Keratinocyte (primary cell): Measurements from ENCODE around the gene TARM1. TPM values are rescaled to one million over a fixed set of nuclear protein-coding genes. Genes with fewer than 3 reads are reported as not detected.

Source experiments
- DNase-seq: peaks from one replicate; pipeline ENCODE4 v3.0.0-alpha.2; 2011; ENCODE audit warnings: low read depth, missing footprints, low spot score
- FAIRE-seq: peaks from 2 replicates; lab custom pipeline; 2011; peaks lifted over from hg19 to GRCh38; lab: Jason Lieb, UNC
- H2AFZ ChIP-seq: 2 replicates; pipeline ENCODE4 v1.6.0; 2012; ENCODE audit warnings: low read length, control low read depth, inconsistent platforms; ENCODE audit not compliant: control insufficient read depth
- H3K27ac ChIP-seq: 2 replicates; pipeline ENCODE4 v1.5.1; 2011; ENCODE audit warnings: low read length; ENCODE audit not compliant: control insufficient read depth, insufficient read depth
- H3K27me3 ChIP-seq: 3 replicates; pipeline ENCODE4 v1.6.0; 2011; ENCODE audit warnings: low read length; ENCODE audit not compliant: control insufficient read depth, insufficient read depth; ENCODE audit errors: extremely low read depth
- H3K36me3 ChIP-seq, 2 experiments: 2 replicates in 1 of 2; 3 replicates in 1 of 2; pipeline ENCODE4 v1.5.1; 2011; ENCODE audit warnings: low read length in 2 of 2, mild to moderate bottlenecking in 1 of 2; ENCODE audit not compliant: control insufficient read depth in 2 of 2, insufficient read depth in 2 of 2; ENCODE audit errors: extremely low read depth in 1 of 2
- H3K4me1 ChIP-seq: 3 replicates; pipeline ENCODE4 v1.5.1; 2011; ENCODE audit warnings: low read length; ENCODE audit not compliant: control insufficient read depth, insufficient read depth; ENCODE audit errors: extremely low read depth
- H3K4me2 ChIP-seq: 3 replicates; pipeline ENCODE4 v1.6.0; 2011; ENCODE audit warnings: low read depth, low read length; ENCODE audit not compliant: control insufficient read depth, insufficient read depth; ENCODE audit errors: extremely low read depth
- H3K4me3 ChIP-seq, 3 experiments: fragments of 200-600 bp in 1 of 3; sonication (generic) in 1 of 3; 2 replicates in 2 of 3; 3 replicates in 1 of 3; pipeline ENCODE4 v1.5.1; 2011 to 2016; ENCODE audit warnings: low read length in 3 of 3, mild to moderate bottlenecking in 3 of 3, control low read depth in 2 of 3, inconsistent platforms in 1 of 3, low read depth in 1 of 3, mixed read lengths in 1 of 3, mixed run types in 1 of 3, moderate library complexity in 1 of 3; ENCODE audit not compliant: control insufficient read depth in 2 of 3, insufficient read depth in 2 of 3; ENCODE audit errors: extremely low read depth in 1 of 3
- H3K79me2 ChIP-seq: 2 replicates; pipeline ENCODE4 v1.6.0; 2012; ENCODE audit warnings: low read length; ENCODE audit not compliant: control insufficient read depth, insufficient read depth
- H3K9ac ChIP-seq: 3 replicates; pipeline ENCODE4 v1.6.0; 2011; ENCODE audit warnings: low read length; ENCODE audit not compliant: control insufficient read depth, insufficient read depth; ENCODE audit errors: extremely low read depth
- H3K9me1 ChIP-seq: 3 replicates; pipeline ENCODE4 v1.6.0; 2011; ENCODE audit warnings: low read length; ENCODE audit not compliant: control insufficient read depth, insufficient read depth; ENCODE audit errors: extremely low read depth
- H3K9me3 ChIP-seq: 2 replicates; pipeline ENCODE4 v1.5.1; 2012; ENCODE audit warnings: low read depth, low read length; ENCODE audit not compliant: control insufficient read depth
- H4K20me1 ChIP-seq: 3 replicates; pipeline ENCODE4 v1.6.0; 2011; ENCODE audit warnings: low read length; ENCODE audit not compliant: control insufficient read depth, insufficient read depth; ENCODE audit errors: extremely low read depth
- EZH2 ChIP-seq: IDR thresholded peaks from one replicate; pipeline ENCODE4 v1.6.1; 2012; ENCODE audit warnings: inconsistent platforms, mild to moderate bottlenecking, low read length, moderate library complexity
- dilution Hi-C: fragments of 300-500 bp; cut with MboI; formaldehyde crosslinking; loops from one replicate; pipeline ENCODE4 v1.7.0; 2020; ENCODE audit warnings: low sequenced_read_pairs; ENCODE audit not compliant: extremely low pct_ligation_motif_present
- polyA plus RNA-seq, 5 experiments: library from polyadenylated mRNA; depleted of rRNA in 3 of 5; stranded (reverse) in 3 of 5; stranded (forward) in 1 of 5; unstranded in 1 of 5; fragments of >200 nt; gene quantifications; 1 replicate in 1 of 5; 2 replicates in 3 of 5; 3 replicates in 1 of 5; pipeline versions ENCODE4 v1.2.1 to v1.2.3, GENCODE V29; 2011 to 2012; ENCODE audit warnings: missing spikeins in 2 of 5, low read depth in 1 of 5, low replicate concordance in 1 of 5
- TF ChIP-seq, protein P1 (sequence below), 3 experiments: IDR thresholded peaks in 1 of 3; conservative IDR thresholded peaks in 1 of 3; optimal IDR thresholded peaks in 1 of 3; 2 replicates in 2 of 3; 3 replicates in 1 of 3; pipeline versions ENCODE3 to v1.5.1; 2011; ENCODE audit warnings: low read length in 3 of 3, mild to moderate bottlenecking in 3 of 3, moderate library complexity in 2 of 3, control low read depth in 1 of 3, inconsistent platforms in 1 of 3; ENCODE audit not compliant: insufficient read depth in 2 of 3; ENCODE audit errors: extremely low read depth in 1 of 3

TARM1 gene
- polyA plus RNA-seq, 1 donor (not counting 4 experiments of a cell fraction or from before 2014, with no cell fraction given) = not detected

DNA sequence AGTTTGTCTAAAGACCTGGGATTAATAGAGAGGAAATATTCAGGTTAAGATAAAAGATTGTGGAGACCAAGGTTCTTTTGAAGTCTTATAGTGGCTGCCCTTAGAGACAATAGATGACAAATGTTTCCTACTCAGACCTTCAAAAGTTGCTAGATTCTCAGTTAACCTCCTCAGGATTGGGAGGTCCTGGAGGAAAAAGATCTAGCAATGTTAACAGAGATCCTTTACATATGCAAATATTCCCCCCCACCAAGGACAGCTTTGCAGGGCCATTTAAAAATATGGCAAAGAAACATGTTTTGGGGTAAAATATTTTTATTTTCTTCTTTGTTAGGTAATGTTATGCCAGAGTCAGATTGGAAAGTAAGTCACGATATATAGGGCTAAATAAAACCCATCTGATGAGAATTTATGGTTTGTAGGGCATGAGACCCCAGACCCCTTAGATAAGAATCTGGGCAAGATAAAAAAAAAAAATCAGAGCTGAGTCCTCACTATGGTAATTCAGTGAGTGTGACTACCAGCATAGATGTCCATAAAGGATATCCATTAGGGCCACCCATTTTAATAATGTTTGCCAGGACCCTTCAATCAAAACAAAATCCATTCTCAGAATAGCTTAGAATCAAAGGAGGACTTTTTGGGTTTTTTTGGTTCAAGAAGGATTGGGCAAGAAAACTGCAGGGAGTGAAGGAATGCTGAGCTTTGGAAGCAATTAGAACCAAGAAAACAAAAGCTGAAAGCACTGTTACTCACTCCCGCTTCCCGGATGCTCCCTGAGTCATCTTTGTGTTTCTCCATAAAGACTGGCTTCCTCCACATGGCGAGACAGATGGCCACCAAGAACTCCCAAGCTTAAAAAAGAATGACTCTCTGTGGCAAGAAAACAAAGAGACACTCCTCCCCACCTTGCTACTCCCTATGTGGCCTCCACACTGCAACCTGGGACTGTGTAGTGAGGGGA is 45.7 kb downstream of the TARM1 start:
- Histone ChIP-seq H3K9me1 (no peaks in the 10 kb centered on the region), H3K36me3 (no peaks in the 10 kb centered on the region), H3K27ac (no peak overlapping the region), H3K27me3 (no peaks in the 10 kb centered on the region), H3K9ac (no peak overlapping the region), H3K4me1 (peaks cover 5% of the 10 kb centered on the region), H3K4me3 (no peak overlapping the region), H3K4me2 (peak overlapping the region; percentile 32), H4K20me1 (no peaks in the 10 kb centered on the region), H3K9me3 (no peaks in the 10 kb centered on the region), H2AFZ (peak overlapping the region; percentile 77), H3K79me2 (no peaks in the 10 kb centered on the region)
- dilution Hi-C loops = loop anchor here (25.0 kb wide), 1 partner anchor 98 kb away; no protein-coding TSS in a partner anchor
- FAIRE-seq (peak; percentile 79), DNase-seq (no peak)
- TF ChIP-seq, protein P1, sequence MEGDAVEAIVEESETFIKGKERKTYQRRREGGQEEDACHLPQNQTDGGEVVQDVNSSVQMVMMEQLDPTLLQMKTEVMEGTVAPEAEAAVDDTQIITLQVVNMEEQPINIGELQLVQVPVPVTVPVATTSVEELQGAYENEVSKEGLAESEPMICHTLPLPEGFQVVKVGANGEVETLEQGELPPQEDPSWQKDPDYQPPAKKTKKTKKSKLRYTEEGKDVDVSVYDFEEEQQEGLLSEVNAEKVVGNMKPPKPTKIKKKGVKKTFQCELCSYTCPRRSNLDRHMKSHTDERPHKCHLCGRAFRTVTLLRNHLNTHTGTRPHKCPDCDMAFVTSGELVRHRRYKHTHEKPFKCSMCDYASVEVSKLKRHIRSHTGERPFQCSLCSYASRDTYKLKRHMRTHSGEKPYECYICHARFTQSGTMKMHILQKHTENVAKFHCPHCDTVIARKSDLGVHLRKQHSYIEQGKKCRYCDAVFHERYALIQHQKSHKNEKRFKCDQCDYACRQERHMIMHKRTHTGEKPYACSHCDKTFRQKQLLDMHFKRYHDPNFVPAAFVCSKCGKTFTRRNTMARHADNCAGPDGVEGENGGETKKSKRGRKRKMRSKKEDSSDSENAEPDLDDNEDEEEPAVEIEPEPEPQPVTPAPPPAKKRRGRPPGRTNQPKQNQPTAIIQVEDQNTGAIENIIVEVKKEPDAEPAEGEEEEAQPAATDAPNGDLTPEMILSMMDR (optimal IDR thresholded peaks at IDR 0.05 in 1 of 3, IDR thresholded peaks at IDR 0.05 in 1 of 3, conservative IDR thresholded peaks at IDR 0.05 in 1 of 3; ENCODE audit: extremely low read depth in 1 of 3, insufficient read depth in 2 of 3, low read length in 3 of 3) = no peak
- no peak for TF ChIP-seq EZH2

DNA sequence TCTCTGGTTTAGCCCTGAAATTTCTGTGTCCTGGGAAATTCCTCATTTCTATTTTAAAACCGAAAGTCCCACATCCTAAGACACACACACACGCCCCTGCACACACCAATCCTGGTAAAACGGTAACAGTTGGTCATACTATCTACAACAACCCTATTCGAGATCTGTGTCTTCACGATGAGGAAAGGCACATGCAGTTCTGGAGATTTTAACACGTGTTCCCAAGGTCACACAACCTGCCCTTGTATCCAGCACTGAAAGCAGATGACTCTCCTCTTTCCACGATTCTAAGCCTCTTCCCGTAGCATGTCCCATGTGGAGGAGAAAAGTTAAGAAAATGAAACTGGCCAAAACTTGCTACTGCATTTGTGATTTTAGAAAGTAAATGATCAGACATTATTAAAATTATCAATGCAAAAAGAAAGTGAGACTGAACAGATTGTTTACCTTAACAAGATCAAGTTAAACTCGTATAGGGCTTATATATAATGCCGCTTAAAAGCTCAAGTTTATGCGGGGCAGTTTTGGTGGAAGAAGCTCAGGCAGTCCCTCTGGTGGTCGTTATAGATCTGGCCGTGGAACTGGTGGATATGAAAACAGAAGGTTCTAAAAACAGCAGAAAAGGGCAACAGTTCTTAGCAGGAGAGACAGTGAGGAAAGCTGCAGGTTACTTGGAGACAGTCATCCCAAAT is 50.1 kb downstream of the TARM1 start:
- Histone ChIP-seq H3K4me2 (no peak overlapping the region), H3K27ac (no peak overlapping the region), H3K27me3 (no peaks in the 10 kb centered on the region), H3K4me1 (peaks cover 5% of the 10 kb centered on the region), H3K36me3 (no peaks in the 10 kb centered on the region), H3K9me3 (no peaks in the 10 kb centered on the region), H3K4me3 (no peak overlapping the region), H3K9me1 (no peaks in the 10 kb centered on the region), H3K79me2 (no peaks in the 10 kb centered on the region), H4K20me1 (no peaks in the 10 kb centered on the region), H3K9ac (no peak overlapping the region), H2AFZ (peak overlapping the region; percentile 10)
- dilution Hi-C loops = loop anchor here (25.0 kb wide), 1 partner anchor 94 kb away; no protein-coding TSS in a partner anchor
- DNase-seq (no peak), FAIRE-seq (no peak)
- no peak for TF ChIP-seq EZH2
- TF ChIP-seq, protein P1 (optimal IDR thresholded peaks at IDR 0.05 in 1 of 3, IDR thresholded peaks at IDR 0.05 in 1 of 3, conservative IDR thresholded peaks at IDR 0.05 in 1 of 3; ENCODE audit: extremely low read depth in 1 of 3, insufficient read depth in 2 of 3, low read length in 3 of 3) = no peak
